ENCODE data around the gene TAF7. TPM values are rescaled to one million over a fixed set of nuclear protein-coding genes. Genes with fewer than 3 reads are reported as not detected.

Gene TAF7
- total RNA-seq, 1 experiment from 2014 or later: 90.3 TPM

DNA sequence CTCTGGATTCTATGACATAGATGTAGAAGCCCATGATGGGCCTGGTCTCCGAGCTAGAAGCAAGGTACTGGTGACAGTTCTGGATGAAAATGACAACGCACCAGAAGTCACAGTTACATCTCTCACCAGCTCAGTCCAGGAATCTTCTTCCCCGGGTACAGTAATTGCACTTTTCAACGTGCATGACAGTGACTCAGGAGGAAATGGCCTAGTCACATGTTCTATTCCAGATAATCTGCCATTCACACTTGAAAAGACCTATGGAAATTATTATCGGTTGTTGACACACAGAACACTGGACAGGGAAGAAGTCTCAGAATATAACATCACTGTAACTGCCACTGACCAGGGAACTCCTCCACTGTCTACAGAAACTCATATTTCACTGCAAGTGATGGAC, 35.5 kb upstream of the TAF7 start:
- Histone ChIP-seq H2BK20ac (ENCODE audit: low read depth, low read length, poor library complexity, severe bottlenecking) (no peak overlapping the region), H2BK120ac (ENCODE audit: low read depth, low read length, poor library complexity, severe bottlenecking) (no peak overlapping the region), H3K79me1 (ENCODE audit: insufficient read depth, low read depth, low read length, poor library complexity, severe bottlenecking) (no peaks in the 10 kb centered on the region), H3K27me3 (ENCODE audit: insufficient read depth, low read length) (no peaks in the 10 kb centered on the region), H3K79me2 (ENCODE audit: insufficient read depth, low read length) (no peaks in the 10 kb centered on the region), H3K27ac (ENCODE audit: insufficient read length, low read depth, low read length) (no peak overlapping the region), H4K8ac (replicated peaks; ENCODE audit: insufficient read length, low read depth, low read length) (no peak overlapping the region), H2BK15ac (ENCODE audit: low read depth, low read length) (no peak overlapping the region), H3K4ac (ENCODE audit: low read depth, low read length) (no peak overlapping the region), H2BK5ac (ENCODE audit: insufficient read length, low read length) (no peak overlapping the region), H2AFZ (ENCODE audit: low read length) (no peak overlapping the region), H3K14ac (ENCODE audit: insufficient read depth, low read length) (no peak overlapping the region), H4K20me1 (ENCODE audit: control insufficient read depth, insufficient read depth, insufficient read length) (no peaks in the 10 kb centered on the region), H3K18ac (ENCODE audit: insufficient read length, low read depth, low read length) (no peak overlapping the region), H3K23ac (ENCODE audit: insufficient read length, low read depth, low read length) (no peak overlapping the region), H4K5ac (ENCODE audit: insufficient read length, low read depth, low read length) (no peak overlapping the region), H2BK12ac (ENCODE audit: insufficient read length, low read depth, low read length) (no peak overlapping the region), H3K56ac (ENCODE audit: insufficient read length, low read depth, low read length) (no peak overlapping the region), H4K91ac (ENCODE audit: insufficient read length, low read depth, low read length) (no peak overlapping the region), H3K4me2 (ENCODE audit: insufficient read depth, insufficient read length, low read length) (no peak overlapping the region), H3K4me1 (ENCODE audit: insufficient read depth, low read length) (no peaks in the 10 kb centered on the region), H3K9me3 (ENCODE audit: control insufficient read depth, low read depth, low read length) (peaks cover 29% of the 10 kb centered on the region), H3K9ac (ENCODE audit: extremely low read depth, insufficient read length, low read length) (no peak overlapping the region), H2AK5ac (ENCODE audit: insufficient read length, low read length) (no peak overlapping the region), H3K23me2 (ENCODE audit: insufficient read length, low read depth, low read length, poor library complexity, severe bottlenecking) (no peaks in the 10 kb centered on the region), H3T11ph (ENCODE audit: low read length) (no peak overlapping the region)
- peaks cover 3% of the 10 kb centered on the region for H3K27me3 Mint-ChIP-seq (ENCODE audit: low read depth)
- no peak for TF ChIP-seq CTCF (conservative IDR thresholded peaks at IDR 0.05)
- DNase-seq: no peak
- peak overlapping the region in 1 of 2 experiments; percentile 8; a peak in 1 of 5 replicates for H3K4me3 Mint-ChIP-seq
- peaks cover 2 to 3% of the 10 kb centered on the region in 2 experiments; a peak in 2 of 4 replicates for H3K4me1 Mint-ChIP-seq
- H3K36me3 Mint-ChIP-seq (ENCODE audit: insufficient read depth in 1 of 3, low read depth in 3 of 3): peaks cover 25 to 68% (median 50%) of the 10 kb centered on the region in 3 experiments
- H3K9me3 Mint-ChIP-seq: peaks cover 60 to 63% of the 10 kb centered on the region in 2 experiments
- H3K27ac Mint-ChIP-seq: no peak overlapping the region
- no CpG with 5 or more reads among the region's 5 CpGs for WGBS (ENCODE audit: extremely low coverage, insufficient read length, low lambda C conversion rate)

Data from H9 (cell line).